IMR-90 (cell line): ENCODE results near the gene ACSM4. TPM values are rescaled to one million over a fixed set of nuclear protein-coding genes. Genes with fewer than 3 reads are reported as not detected.

Experiments
- ATAC-seq: fragments of 200-7000 bp; cut with Tn5 transposase; 2 replicates; pipeline ENCODE4 v1.9.1; 2020; ENCODE audit warnings: low read depth, mild to moderate bottlenecking, moderate library complexity
- BruUV-seq: library from RNA; stranded (reverse); fragments of 400-500 nt; replicated peaks from 2 replicates; lab custom pipeline; 2021; lab: Mats Ljungman, UMichigan
- CTCF ChIA-PET: fragments of 300-600 bp; formaldehyde crosslinking; extraction: SDS; loops from one replicate; lab custom pipeline; 2021; ENCODE audit warnings: antibody characterized with exemption; lab: Yijun Ruan, JAX
- POLR2A ChIA-PET: fragments of 300-600 bp; sonication (Branson Sonifier 250); formaldehyde crosslinking; loops from one replicate; lab custom pipeline; 2022; ENCODE audit warnings: antibody characterized with exemption; ENCODE audit not compliant: unreplicated experiment; lab: Charles Lee
- DNase-seq: peaks from one replicate; pipeline ENCODE4 v3.0.0; 2013
- H2AFZ ChIP-seq: replicated peaks from 2 replicates; pipeline ENCODE3; 2013; ENCODE audit warnings: low read length, mild to moderate bottlenecking; ENCODE audit not compliant: poor library complexity
- H2AK5ac ChIP-seq: 2 replicates; pipeline ENCODE4 v1.6.1; 2013; ENCODE audit warnings: low read depth, low read length, inconsistent platforms
- H2AK9ac ChIP-seq: replicated peaks from 2 replicates; pipeline ENCODE3; 2013; ENCODE audit warnings: mild to moderate bottlenecking, low read depth, low read length, moderate library complexity; ENCODE audit not compliant: poor library complexity
- H2BK120ac ChIP-seq: 2 replicates; pipeline ENCODE4 v1.6.1; 2013; ENCODE audit warnings: low read depth, low read length, inconsistent platforms
- H2BK15ac ChIP-seq: 3 replicates; pipeline ENCODE4 v1.6.1; 2013; ENCODE audit warnings: low read depth, low read length, inconsistent platforms
- H2BK20ac ChIP-seq: 2 replicates; pipeline ENCODE4 v1.6.1; 2013; ENCODE audit warnings: low read depth, mild to moderate bottlenecking, inconsistent platforms, low read length, moderate library complexity
- H2BK5ac ChIP-seq: 2 replicates; pipeline ENCODE4 v1.6.1; 2013; ENCODE audit warnings: mild to moderate bottlenecking, low read depth, low read length, inconsistent platforms; ENCODE audit not compliant: poor library complexity, severe bottlenecking
- H3K14ac ChIP-seq: replicated peaks from 2 replicates; pipeline ENCODE4 v1.6.1; 2013; ENCODE audit warnings: low read depth, low read length, inconsistent platforms
- H3K18ac ChIP-seq: 2 replicates; pipeline ENCODE4 v1.6.1; 2013; ENCODE audit warnings: low read depth, low read length, control low read depth
- H3K23ac ChIP-seq: 2 replicates; pipeline ENCODE4 v1.6.1; 2013; ENCODE audit warnings: low read depth, low read length, inconsistent platforms
- H3K27ac ChIP-seq: 2 replicates; pipeline ENCODE4 v1.5.1; 2013; ENCODE audit warnings: mild to moderate bottlenecking, control low read depth, low read length; ENCODE audit not compliant: insufficient read depth
- H3K27me3 ChIP-seq: 2 replicates; pipeline ENCODE4 v1.6.1; 2013; ENCODE audit warnings: low read length; ENCODE audit not compliant: control insufficient read depth, insufficient read depth
- H3K36me3 ChIP-seq: 2 replicates; pipeline ENCODE4 v1.6.1; 2013; ENCODE audit warnings: low read length, mixed read lengths; ENCODE audit not compliant: control insufficient read depth, insufficient read depth
- H3K4ac ChIP-seq: 2 replicates; pipeline ENCODE4 v1.6.1; 2013; ENCODE audit warnings: low read depth, low read length, inconsistent platforms
- H3K4me1 ChIP-seq: 2 replicates; pipeline ENCODE4 v1.6.1; 2013; ENCODE audit warnings: low read length, mixed read lengths; ENCODE audit not compliant: control insufficient read depth, insufficient read depth
- H3K4me2 ChIP-seq: 2 replicates; pipeline ENCODE4 v1.6.1; 2013; ENCODE audit warnings: low read depth, mild to moderate bottlenecking, control low read depth, low read length, moderate library complexity
- H3K4me3 ChIP-seq: 2 replicates; pipeline ENCODE4 v1.5.1; 2013; ENCODE audit warnings: low read depth, mild to moderate bottlenecking, control low read depth, low read length, moderate library complexity; ENCODE audit not compliant: insufficient read depth
- H3K56ac ChIP-seq: 2 replicates; pipeline ENCODE4 v1.6.1; 2013; ENCODE audit warnings: low read length, inconsistent platforms; ENCODE audit not compliant: insufficient read depth; ENCODE audit errors: extremely low read depth
- H3K79me1 ChIP-seq, 2 experiments: 2 replicates each; pipeline ENCODE4 v1.6.1; 2013; ENCODE audit warnings: low read length in 2 of 2, inconsistent platforms in 1 of 2, low read depth in 1 of 2
- H3K9ac ChIP-seq: 2 replicates; pipeline ENCODE4 v1.6.1; 2013; ENCODE audit warnings: low read depth, low read length, control low read depth
- H3K9me1 ChIP-seq: 2 replicates; pipeline ENCODE4 v1.6.1; 2013; ENCODE audit warnings: low read length, inconsistent platforms; ENCODE audit not compliant: insufficient read depth
- H3K9me3 ChIP-seq: 2 replicates; pipeline ENCODE4 v1.6.1; 2013; ENCODE audit warnings: low read length; ENCODE audit not compliant: control insufficient read depth, insufficient read depth
- H4K20me1 ChIP-seq: 2 replicates; pipeline ENCODE4 v1.6.1; 2013; ENCODE audit warnings: low read length, inconsistent platforms; ENCODE audit not compliant: insufficient read depth
- H4K5ac ChIP-seq: 2 replicates; pipeline ENCODE4 v1.6.1; 2013; ENCODE audit warnings: mild to moderate bottlenecking, low read depth, low read length, control low read depth
- H4K8ac ChIP-seq, 2 experiments: 2 replicates each; pipeline ENCODE4 v1.6.1; 2013; ENCODE audit warnings: low read depth in 2 of 2, low read length in 2 of 2, control low read depth in 1 of 2, inconsistent platforms in 1 of 2
- H4K91ac ChIP-seq: 2 replicates; pipeline ENCODE4 v1.6.1; 2013; ENCODE audit warnings: low read depth, low read length, inconsistent platforms; ENCODE audit not compliant: insufficient read depth
- BHLHE40 ChIP-seq: fragments of 150-350 bp; IDR thresholded peaks from 2 replicates; pipeline ENCODE4 v1.6.1; 2016; ENCODE audit warnings: mild to moderate bottlenecking, low read depth, low read length
- CEBPB ChIP-seq: IDR thresholded peaks from 2 replicates; pipeline ENCODE4 v1.6.1; 2012; ENCODE audit warnings: low read depth, low read length, improper control_type of control experiment
- CHD1 ChIP-seq: IDR thresholded peaks from 2 replicates; pipeline ENCODE4 v1.6.1; 2012; ENCODE audit warnings: low read depth, low read length, improper control_type of control experiment
- CTCF ChIP-seq: conservative IDR thresholded peaks from 2 replicates; pipeline ENCODE4 v1.5.1; 2012; ENCODE audit warnings: mild to moderate bottlenecking, low read depth, low read length, improper control_type of control experiment
- ELK1 ChIP-seq: fragments of 150-350 bp; IDR thresholded peaks from 2 replicates; pipeline ENCODE4 v1.6.1; 2016; ENCODE audit warnings: low read depth, mild to moderate bottlenecking, low read length, moderate library complexity, borderline replicate concordance
- FOS ChIP-seq: fragments of 150-350 bp; IDR thresholded peaks from 2 replicates; pipeline ENCODE4 v1.6.1; 2016; ENCODE audit warnings: low read depth, low read length
- MAFK ChIP-seq: IDR thresholded peaks from 2 replicates; pipeline ENCODE4 v1.6.1; 2012; ENCODE audit warnings: low read depth, low read length, improper control_type of control experiment
- MAZ ChIP-seq: IDR thresholded peaks from 2 replicates; pipeline ENCODE4 v1.6.1; 2012; ENCODE audit warnings: low read depth, mild to moderate bottlenecking, low read length, improper control_type of control experiment, moderate library complexity, borderline replicate concordance
- MXI1 ChIP-seq: IDR thresholded peaks from 2 replicates; pipeline ENCODE4 v1.6.1; 2012; ENCODE audit warnings: low read depth, mild to moderate bottlenecking, low read length, moderate library complexity, borderline replicate concordance
- NFE2L2 ChIP-seq: fragments of 150-350 bp; IDR thresholded peaks from 2 replicates; pipeline ENCODE4 v1.6.1; 2016; ENCODE audit warnings: low read depth, mild to moderate bottlenecking, low read length
- POLR2A ChIP-seq: IDR thresholded peaks from 2 replicates; pipeline ENCODE4 v1.6.1; 2012; ENCODE audit warnings: mild to moderate bottlenecking, low read depth, low read length
- RAD21 ChIP-seq: IDR thresholded peaks from 2 replicates; pipeline ENCODE4 v1.6.1; 2012; ENCODE audit warnings: low read length, improper control_type of control experiment
- RCOR1 ChIP-seq: IDR thresholded peaks from 2 replicates; pipeline ENCODE4 v1.6.1; 2012; ENCODE audit warnings: mild to moderate bottlenecking, low read length, improper control_type of control experiment; ENCODE audit not compliant: insufficient replicate concordance
- RFX5 ChIP-seq: IDR thresholded peaks from 2 replicates; pipeline ENCODE4 v1.8.0; 2012; ENCODE audit warnings: low read depth, mild to moderate bottlenecking, low read length, moderate library complexity
- SMC3 ChIP-seq: fragments of 150-350 bp; IDR thresholded peaks from 2 replicates; pipeline ENCODE4 v1.6.1; 2016; ENCODE audit warnings: low read depth, mild to moderate bottlenecking, antibody characterized with exemption, low read length, moderate library complexity
- USF2 ChIP-seq: fragments of 150-350 bp; IDR thresholded peaks from 2 replicates; pipeline ENCODE4 v1.6.1; 2017; ENCODE audit warnings: mild to moderate bottlenecking, antibody characterized with exemption, low read length, low read depth
- dilution Hi-C: fragments of 300-500 bp; cut with HindIII; formaldehyde crosslinking; loops from one replicate; pipeline ENCODE4 v1.14.3; 2018; ENCODE audit warnings: low sequenced_read_pairs; ENCODE audit not compliant: unreplicated experiment
- in situ Hi-C: fragments of 300-500 bp; cut with MboI; formaldehyde crosslinking; loops from 3 replicates; pipeline ENCODE4 v1.14.3; 2019; ENCODE audit warnings: low sequenced_read_pairs, inconsistent platforms, mixed read lengths
- intact Hi-C: fragments of 100-400 bp; cut with micrococcal nuclease; formaldehyde crosslinking; loops from 2 replicates; pipeline ENCODE4 v1.10.0; 2022
- polyA plus RNA-seq, 3 experiments: library from polyadenylated mRNA; depleted of rRNA; stranded (reverse); fragments of >200 nt; gene quantifications; 2 replicates each; pipeline ENCODE4 v1.2.3, GENCODE V29; 2012; ENCODE audit warnings: low replicate concordance in 1 of 3
- total RNA-seq: library from RNA; depleted of rRNA; stranded (reverse); fragments of >200 nt; gene quantifications from 2 replicates; pipeline ENCODE4 v1.2.3, GENCODE V29; 2012

ACSM4 gene
- total and polyA plus RNA-seq, 2 of the 4 experiments (the other 2 are of a cell fraction): not detected

GRCh38 chr12:7264538-7264937 lies 39.3 kb upstream of the ACSM4 start:
- ChIA-PET POLR2A (no interaction called here), CTCF (no interaction called here)
- Histone ChIP-seq H3K4me2 (no peak overlapping the region), H2BK15ac (no peak overlapping the region), H3K79me1 (no peaks in the 10 kb centered on the region), H4K5ac (no peak overlapping the region), H3K4me3 (no peak overlapping the region), H3K4ac (no peak overlapping the region), H3K4me1 (no peaks in the 10 kb centered on the region), H4K91ac (no peak overlapping the region), H2AK5ac (no peak overlapping the region), H3K14ac (no peak overlapping the region), H2BK5ac (no peak overlapping the region), H3K9me1 (no peaks in the 10 kb centered on the region), H3K23ac (no peak overlapping the region), H3K27ac (no peak overlapping the region), H3K18ac (no peak overlapping the region), H4K8ac (no peak overlapping the region), H3K9ac (no peak overlapping the region), H2BK120ac (no peak overlapping the region), H3K9me3 (no peaks in the 10 kb centered on the region), H3K36me3 (no peaks in the 10 kb centered on the region), H2AK9ac (no peak overlapping the region), H3K27me3 (no peaks in the 10 kb centered on the region), H4K20me1 (no peaks in the 10 kb centered on the region), H2AFZ (no peak overlapping the region), H2BK20ac (no peak overlapping the region), H3K56ac (no peak overlapping the region)
- dilution Hi-C loops (no loop called here), intact Hi-C loops (no loop called here), in situ Hi-C loops (no loop called here)
- ATAC-seq (no peak), DNase-seq (no peak)
- TF ChIP-seq POLR2A (no peak), RFX5 (no peak), RCOR1 (no peak), ELK1 (no peak), NFE2L2 (no peak), BHLHE40 (no peak), MAZ (no peak), CHD1 (no peak), CEBPB (no peak), RAD21 (no peak), FOS (no peak), CTCF (no peak), USF2 (no peak), MAFK (no peak), SMC3 (no peak), MXI1 (no peak)
- BruUV-seq: no TSS peak
